ENCODE measurements around the gene ZMYND11. TPM values are rescaled to one million over a fixed set of nuclear protein-coding genes. Genes with fewer than 3 reads are reported as not detected.

The ZMYND11 gene
- total and polyA plus RNA-seq, 2 of the 13 experiments (the other 11 are each of a cell fraction or from before 2014, with no cell fraction given), result 17.5 to 38.7 TPM

DNA sequence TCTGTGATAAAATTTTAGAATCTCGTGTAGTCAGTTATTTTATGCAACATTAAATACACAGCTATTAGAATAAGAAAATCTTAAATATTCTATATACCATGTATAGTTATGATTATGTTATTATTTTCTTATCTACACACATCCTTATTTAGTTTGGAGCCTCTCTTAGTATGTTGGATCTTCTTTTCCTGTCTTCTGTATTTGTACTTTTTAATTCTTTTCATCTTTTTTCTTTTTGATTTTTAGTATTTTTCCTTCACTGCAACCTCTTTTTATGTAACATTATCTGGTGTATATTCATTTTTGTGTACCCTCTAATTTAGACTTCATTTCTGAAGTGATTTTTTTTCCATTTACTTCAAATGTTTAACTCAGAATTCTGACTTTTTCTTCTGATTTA, 48.9 kb downstream of the ZMYND11 start:
- Histone ChIP-seq H2AFZ (ENCODE audit: low read length) (no peak overlapping the region), H3K9ac (ENCODE audit: insufficient read depth, low read depth, low read length) (no peak overlapping the region), H3K27me3 (ENCODE audit: control insufficient read depth in 1 of 2, insufficient read depth in 2 of 2, low read length in 2 of 2) (no peaks in the 10 kb centered on the region), H3K9me3 (ENCODE audit: low read length) (peaks cover 17% of the 10 kb centered on the region; the same call in 1 of the 2 replicates), H3K4me3 (replicated peaks in 1 of 3; ENCODE audit: insufficient read depth in 1 of 3, low read depth in 2 of 3, low read length in 3 of 3) (no peak overlapping the region), H4K20me1 (ENCODE audit: insufficient read depth, low read length) (no peaks in the 10 kb centered on the region), H3K79me2 (ENCODE audit: insufficient read depth, low read length) (no peaks in the 10 kb centered on the region), H3K4me1 (ENCODE audit: insufficient read depth, low read length) (no peaks in the 10 kb centered on the region), H3K4me2 (ENCODE audit: low read depth, low read length) (no peak overlapping the region), H3K27ac (ENCODE audit: extremely low read length, insufficient read depth, low read length) (no peak overlapping the region), H3K36me3 (replicated peaks in 1 of 2; ENCODE audit: control insufficient read depth in 1 of 2, insufficient read depth in 2 of 2, low read length in 2 of 2) (peaks cover 7 to 19% of the 10 kb centered on the region in 2 experiments; a peak in 3 of 5 replicates)
- TF ChIP-seq ZBTB1 (CRISPR knock-in tag; IDR thresholded peaks at IDR 0.05; ENCODE audit: borderline replicate concordance) (no peak), IRF2 (CRISPR knock-in tag; IDR thresholded peaks at IDR 0.05) (no peak), STAT5B (CRISPR knock-in tag; IDR thresholded peaks at IDR 0.05) (no peak), ZNF775 (CRISPR knock-in tag; IDR thresholded peaks at IDR 0.05; ENCODE audit: borderline replicate concordance) (no peak), ZNF572 (CRISPR knock-in tag; IDR thresholded peaks at IDR 0.05) (no peak), SCMH1 (CRISPR knock-in tag; IDR thresholded peaks at IDR 0.05; ENCODE audit: borderline replicate concordance) (no peak), ELF3 (CRISPR knock-in tag; IDR thresholded peaks at IDR 0.05) (no peak), IRX3 (CRISPR knock-in tag; IDR thresholded peaks at IDR 0.05; ENCODE audit: borderline replicate concordance, low read depth) (no peak), ZNF121 (CRISPR knock-in tag; IDR thresholded peaks at IDR 0.05) (no peak)
- intact Hi-C loops (cut with micrococcal nuclease; ENCODE audit: unreplicated experiment), result no loop called here
- ChIA-PET CTCF (ENCODE audit: low intra/inter-chr PET ratio, low total read pairs) (no interaction called here), POLR2A (no interaction called here)
- ATAC-seq (no peak), DNase-seq (ENCODE audit: low spot score) (no peak), FAIRE-seq (no peak)
- no TSS peak for BruUV-seq (replicated peaks)
- 98% methylated on average over 1 of the region's 1 CpG for WGBS (ENCODE audit: low lambda C conversion rate)
- in situ Hi-C loops (cut with HindIII; ENCODE audit: extremely low pct_ligation_motif_present, low pct_unique_long_range_greater_than_20kb), result no loop called here

DNA sequence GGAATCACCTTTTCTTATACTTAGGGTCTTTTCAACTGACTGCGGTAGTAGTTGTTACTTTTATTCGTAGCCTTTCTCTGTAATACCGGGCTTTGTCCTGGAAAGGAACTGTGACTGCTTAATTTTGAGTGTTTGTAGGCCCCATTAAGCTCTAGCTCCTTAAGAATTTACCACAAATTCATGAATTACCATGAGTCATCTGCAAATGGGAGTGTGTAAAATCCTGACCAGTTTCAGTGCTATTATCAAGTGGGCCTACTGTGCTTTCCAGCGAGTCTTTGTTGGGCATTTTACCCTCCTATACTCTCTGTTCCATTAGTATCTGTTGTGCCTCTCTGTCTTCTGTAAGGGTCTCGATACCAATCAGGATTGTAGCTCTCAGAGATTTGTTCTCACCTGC, 49.7 kb downstream of the ZMYND11 start:
- intact Hi-C loops (cut with micrococcal nuclease; ENCODE audit: unreplicated experiment), result no loop called here
- Histone ChIP-seq H3K27me3 (ENCODE audit: control insufficient read depth in 1 of 2, insufficient read depth in 2 of 2, low read length in 2 of 2) (no peaks in the 10 kb centered on the region), H4K20me1 (ENCODE audit: insufficient read depth, low read length) (no peaks in the 10 kb centered on the region), H3K4me3 (replicated peaks in 1 of 3; ENCODE audit: insufficient read depth in 1 of 3, low read depth in 2 of 3, low read length in 3 of 3) (no peak overlapping the region), H3K27ac (ENCODE audit: extremely low read length, insufficient read depth, low read length) (no peak overlapping the region), H2AFZ (ENCODE audit: low read length) (no peak overlapping the region), H3K4me1 (ENCODE audit: insufficient read depth, low read length) (no peaks in the 10 kb centered on the region), H3K79me2 (ENCODE audit: insufficient read depth, low read length) (no peaks in the 10 kb centered on the region), H3K9me3 (ENCODE audit: low read length) (peaks cover 17% of the 10 kb centered on the region; the same call in 1 of the 2 replicates), H3K9ac (ENCODE audit: insufficient read depth, low read depth, low read length) (no peak overlapping the region), H3K36me3 (replicated peaks in 1 of 2; ENCODE audit: control insufficient read depth in 1 of 2, insufficient read depth in 2 of 2, low read length in 2 of 2) (peaks cover 7 to 24% of the 10 kb centered on the region in 2 experiments; a peak in 3 of 5 replicates), H3K4me2 (ENCODE audit: low read depth, low read length) (no peak overlapping the region)
- in situ Hi-C loops (cut with HindIII; ENCODE audit: extremely low pct_ligation_motif_present, low pct_unique_long_range_greater_than_20kb), result no loop called here
- DNase-seq (ENCODE audit: low spot score) (no peak), ATAC-seq (no peak), FAIRE-seq (no peak)
- no TSS peak for BruUV-seq (replicated peaks)
- ChIA-PET CTCF (ENCODE audit: low intra/inter-chr PET ratio, low total read pairs) (no interaction called here), POLR2A (no interaction called here)
- WGBS (ENCODE audit: low lambda C conversion rate), result 99% methylated on average over 5 of the region's 5 CpGs
- TF ChIP-seq, protein P1, sequence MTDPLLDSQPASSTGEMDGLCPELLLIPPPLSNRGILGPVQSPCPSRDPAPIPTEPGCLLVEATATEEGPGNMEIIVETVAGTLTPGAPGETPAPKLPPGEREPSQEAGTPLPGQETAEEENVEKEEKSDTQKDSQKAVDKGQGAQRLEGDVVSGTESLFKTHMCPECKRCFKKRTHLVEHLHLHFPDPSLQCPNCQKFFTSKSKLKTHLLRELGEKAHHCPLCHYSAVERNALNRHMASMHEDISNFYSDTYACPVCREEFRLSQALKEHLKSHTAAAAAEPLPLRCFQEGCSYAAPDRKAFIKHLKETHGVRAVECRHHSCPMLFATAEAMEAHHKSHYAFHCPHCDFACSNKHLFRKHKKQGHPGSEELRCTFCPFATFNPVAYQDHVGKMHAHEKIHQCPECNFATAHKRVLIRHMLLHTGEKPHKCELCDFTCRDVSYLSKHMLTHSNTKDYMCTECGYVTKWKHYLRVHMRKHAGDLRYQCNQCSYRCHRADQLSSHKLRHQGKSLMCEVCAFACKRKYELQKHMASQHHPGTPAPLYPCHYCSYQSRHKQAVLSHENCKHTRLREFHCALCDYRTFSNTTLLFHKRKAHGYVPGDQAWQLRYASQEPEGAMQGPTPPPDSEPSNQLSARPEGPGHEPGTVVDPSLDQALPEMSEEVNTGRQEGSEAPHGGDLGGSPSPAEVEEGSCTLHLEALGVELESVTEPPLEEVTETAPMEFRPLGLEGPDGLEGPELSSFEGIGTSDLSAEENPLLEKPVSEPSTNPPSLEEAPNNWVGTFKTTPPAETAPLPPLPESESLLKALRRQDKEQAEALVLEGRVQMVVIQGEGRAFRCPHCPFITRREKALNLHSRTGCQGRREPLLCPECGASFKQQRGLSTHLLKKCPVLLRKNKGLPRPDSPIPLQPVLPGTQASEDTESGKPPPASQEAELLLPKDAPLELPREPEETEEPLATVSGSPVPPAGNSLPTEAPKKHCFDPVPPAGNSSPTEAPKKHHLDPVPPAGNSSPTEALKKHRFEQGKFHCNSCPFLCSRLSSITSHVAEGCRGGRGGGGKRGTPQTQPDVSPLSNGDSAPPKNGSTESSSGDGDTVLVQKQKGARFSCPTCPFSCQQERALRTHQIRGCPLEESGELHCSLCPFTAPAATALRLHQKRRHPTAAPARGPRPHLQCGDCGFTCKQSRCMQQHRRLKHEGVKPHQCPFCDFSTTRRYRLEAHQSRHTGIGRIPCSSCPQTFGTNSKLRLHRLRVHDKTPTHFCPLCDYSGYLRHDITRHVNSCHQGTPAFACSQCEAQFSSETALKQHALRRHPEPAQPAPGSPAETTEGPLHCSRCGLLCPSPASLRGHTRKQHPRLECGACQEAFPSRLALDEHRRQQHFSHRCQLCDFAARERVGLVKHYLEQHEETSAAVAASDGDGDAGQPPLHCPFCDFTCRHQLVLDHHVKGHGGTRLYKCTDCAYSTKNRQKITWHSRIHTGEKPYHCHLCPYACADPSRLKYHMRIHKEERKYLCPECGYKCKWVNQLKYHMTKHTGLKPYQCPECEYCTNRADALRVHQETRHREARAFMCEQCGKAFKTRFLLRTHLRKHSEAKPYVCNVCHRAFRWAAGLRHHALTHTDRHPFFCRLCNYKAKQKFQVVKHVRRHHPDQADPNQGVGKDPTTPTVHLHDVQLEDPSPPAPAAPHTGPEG (CRISPR knock-in tag; IDR thresholded peaks at IDR 0.05), result no peak
- TF ChIP-seq ZNF7 (CRISPR knock-in tag; IDR thresholded peaks at IDR 0.05), result no peak

All from HepG2 (cell line).